Nephron progenitor cell (in vitro differentiated cells): ENCODE data around the gene COX7A1.

ENCODE experiments used
- DNase-seq: peaks from one replicate; pipeline ENCODE4 v3.0.0; 2021
- H3K27ac Mint-ChIP-seq: 2 replicates; pipeline ENCODE4 v1.8.0; 2021; ENCODE audit warnings: mild to moderate bottlenecking, moderate library complexity, mixed read lengths
- H3K27me3 Mint-ChIP-seq: 2 replicates; pipeline ENCODE4 v1.8.0; 2021; ENCODE audit warnings: mild to moderate bottlenecking, low read depth, mixed read lengths; ENCODE audit not compliant: poor library complexity
- H3K36me3 Mint-ChIP-seq: 2 replicates; pipeline ENCODE4 v1.8.0; 2021; ENCODE audit warnings: low read depth, mixed read lengths
- H3K4me1 Mint-ChIP-seq: 2 replicates; pipeline ENCODE4 v1.8.0; 2021; ENCODE audit warnings: mixed read lengths
- H3K4me3 Mint-ChIP-seq: 2 replicates; pipeline ENCODE4 v1.8.0; 2021; ENCODE audit warnings: mild to moderate bottlenecking, moderate library complexity, mixed read lengths
- H3K9me3 Mint-ChIP-seq: 2 replicates; pipeline ENCODE4 v1.8.0; 2021; ENCODE audit warnings: mild to moderate bottlenecking, moderate library complexity, mixed read lengths
- CTCF ChIP-seq: fragments of 200-600 bp; sonication (generic); IDR thresholded peaks from 2 replicates; pipeline ENCODE4 v1.5.0; 2021; ENCODE audit warnings: antibody characterized with exemption

Gene COX7A1

GRCh38 chr19:36116344-36116637 is 36.0 kb downstream of the COX7A1 start:
- Mint-ChIP-seq H3K4me1 (peaks cover 49% of the 10 kb centered on the region), H3K27ac (no peak overlapping the region), H3K36me3 (peaks cover 43% of the 10 kb centered on the region), H3K27me3 (peaks cover 14% of the 10 kb centered on the region), H3K9me3 (no peaks in the 10 kb centered on the region), H3K4me3 (peak overlapping the region; percentile 98)
- DNase-seq = no peak
- no peak for TF ChIP-seq CTCF

- H3K4me1 Mint-ChIP-seq = peaks cover 51% of the 10 kb centered on the region
- H3K4me3 Mint-ChIP-seq = peak within 1 kb of the TSS; percentile 98
- TF ChIP-seq CTCF = no peak
- H3K27me3 Mint-ChIP-seq = peaks cover 14% of the 10 kb centered on the region
- peak; percentile 75 for DNase-seq
- H3K9me3 Mint-ChIP-seq = no peaks in the 10 kb centered on the region
- H3K36me3 Mint-ChIP-seq = peaks cover 43% of the 10 kb centered on the region
- H3K27ac Mint-ChIP-seq = peak within 1 kb of the TSS; percentile 96
Measured at GRCh38 chr19:36115453-36116343, 36.5 kb downstream of the COX7A1 start, which contains the start of gene TBCB. Gene TBCB (plus strand): TSS chr19:36115468. CDS start chr19:36115561, 93 bp downstream.

- peaks cover 39% of the 10 kb centered on the region for H3K36me3 Mint-ChIP-seq
- peaks cover 45% of the 10 kb centered on the region for H3K4me1 Mint-ChIP-seq
- H3K4me3 Mint-ChIP-seq = peak within 1 kb of the TSS; percentile 98
- peak within 1 kb of the TSS; percentile 96 for H3K27ac Mint-ChIP-seq
- peaks cover 16% of the 10 kb centered on the region for H3K27me3 Mint-ChIP-seq
- TF ChIP-seq CTCF = no peak
- DNase-seq = peak; percentile 99
- H3K9me3 Mint-ChIP-seq = no peaks in the 10 kb centered on the region
Measured at GRCh38 chr19:36114721-36115452, 37.4 kb downstream of the COX7A1 start, which contains the start of gene POLR2I. Gene POLR2I (minus strand): TSS chr19:36114875. CDS start chr19:36114856, 19 bp downstream.

- peak; percentile 24 for DNase-seq
- no peaks in the 10 kb centered on the region for H3K9me3 Mint-ChIP-seq
- H3K4me1 Mint-ChIP-seq = peaks cover 42% of the 10 kb centered on the region
- H3K27ac Mint-ChIP-seq = no peak overlapping the region
- peak overlapping the region; percentile 98 for H3K4me3 Mint-ChIP-seq
- no peak for TF ChIP-seq CTCF
- peaks cover 37% of the 10 kb centered on the region for H3K36me3 Mint-ChIP-seq
- peaks cover 16% of the 10 kb centered on the region for H3K27me3 Mint-ChIP-seq
Measured at GRCh38 chr19:36113894-36114720, 38.1 kb downstream of the COX7A1 start.

GRCh38 chr19:36113425-36113824 is 38.8 kb downstream of the COX7A1 start:
- H3K27me3 Mint-ChIP-seq = peaks cover 16% of the 10 kb centered on the region
- no peak for DNase-seq
- peak overlapping the region; percentile 98 for H3K4me3 Mint-ChIP-seq
- TF ChIP-seq CTCF = no peak
- H3K4me1 Mint-ChIP-seq = peaks cover 42% of the 10 kb centered on the region
- no peaks in the 10 kb centered on the region for H3K9me3 Mint-ChIP-seq
- H3K36me3 Mint-ChIP-seq = peaks cover 33% of the 10 kb centered on the region
- no peak overlapping the region for H3K27ac Mint-ChIP-seq
